ENCODE results near the gene NHERF1.

Gene NHERF1

GRCh38 chr17:74807441-74807840 is 59.0 kb downstream of the NHERF1 start:
- FAIRE-seq, result no peak
- TF ChIP-seq POLR2AphosphoS5 (IDR thresholded peaks at IDR 0.05; ENCODE audit: low read depth, low read length) (no peak), TAF1 (IDR thresholded peaks at IDR 0.05; ENCODE audit: borderline replicate concordance, low read depth, low read length) (no peak), POLR2A (IDR thresholded peaks at IDR 0.05; ENCODE audit: low read depth, low read length) (no peak)
- no peak for DNase-seq (ENCODE audit: insufficient read length)

DNA sequence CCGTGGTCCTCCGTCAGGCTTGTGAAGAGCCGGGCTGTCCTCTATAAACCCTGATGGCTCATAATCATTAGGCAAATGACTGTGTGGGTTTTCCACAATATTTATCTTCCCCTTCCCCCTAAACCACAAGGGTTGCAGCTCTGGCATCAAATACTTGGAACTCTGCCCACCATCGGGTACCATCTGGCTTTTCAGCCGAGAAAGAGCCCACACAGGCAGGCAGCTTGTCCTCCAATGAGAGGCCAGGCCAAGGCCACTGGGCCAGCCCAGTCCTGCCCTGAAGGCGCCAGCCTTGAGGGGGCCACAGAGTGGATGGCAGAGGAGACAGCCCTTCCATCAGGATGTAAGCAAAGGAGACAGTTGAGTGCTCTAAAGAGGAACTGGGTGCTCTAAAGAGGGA is 59.5 kb downstream of the NHERF1 start:
- FAIRE-seq (no peak), DNase-seq (ENCODE audit: insufficient read length) (no peak)
- TF ChIP-seq TAF1 (IDR thresholded peaks at IDR 0.05; ENCODE audit: borderline replicate concordance, low read depth, low read length) (no peak), POLR2AphosphoS5 (IDR thresholded peaks at IDR 0.05; ENCODE audit: low read depth, low read length) (no peak), POLR2A (IDR thresholded peaks at IDR 0.05; ENCODE audit: low read depth, low read length) (no peak)

GRCh38 chr17:74808714-74809430 is 60.4 kb downstream of the NHERF1 start:
- TF ChIP-seq POLR2A (IDR thresholded peaks at IDR 0.05; ENCODE audit: low read depth, low read length), result no peak
- no peak for TF ChIP-seq TAF1 (IDR thresholded peaks at IDR 0.05; ENCODE audit: borderline replicate concordance, low read depth, low read length)
- TF ChIP-seq POLR2AphosphoS5 (IDR thresholded peaks at IDR 0.05; ENCODE audit: low read depth, low read length), result no peak
- DNase-seq (ENCODE audit: insufficient read length), result no peak
- no peak for FAIRE-seq

- DNase-seq (ENCODE audit: insufficient read length) (no peak), FAIRE-seq (no peak)
- TF ChIP-seq POLR2AphosphoS5 (IDR thresholded peaks at IDR 0.05; ENCODE audit: low read depth, low read length), result no peak
Measured at GRCh38 chr17:74810699-74811485, 62.5 kb downstream of the NHERF1 start.

GRCh38 chr17:74812109-74813009 is 63.9 kb downstream of the NHERF1 start:
- TF ChIP-seq TAF1 (IDR thresholded peaks at IDR 0.05; ENCODE audit: borderline replicate concordance, low read depth, low read length) (no peak), POLR2A (IDR thresholded peaks at IDR 0.05; ENCODE audit: low read depth, low read length) (no peak), POLR2AphosphoS5 (IDR thresholded peaks at IDR 0.05; ENCODE audit: low read depth, low read length) (no peak)
- FAIRE-seq (no peak), DNase-seq (ENCODE audit: insufficient read length) (no peak)

GRCh38 chr17:74814453-74814852 is 66.0 kb downstream of the NHERF1 start:
- no peak for DNase-seq (ENCODE audit: insufficient read length)
- TF ChIP-seq TAF1 (IDR thresholded peaks at IDR 0.05; ENCODE audit: borderline replicate concordance, low read depth, low read length), result no peak
- no peak for TF ChIP-seq POLR2A (IDR thresholded peaks at IDR 0.05; ENCODE audit: low read depth, low read length)
- no peak for TF ChIP-seq POLR2AphosphoS5 (IDR thresholded peaks at IDR 0.05; ENCODE audit: low read depth, low read length)
- FAIRE-seq, result no peak

DNA sequence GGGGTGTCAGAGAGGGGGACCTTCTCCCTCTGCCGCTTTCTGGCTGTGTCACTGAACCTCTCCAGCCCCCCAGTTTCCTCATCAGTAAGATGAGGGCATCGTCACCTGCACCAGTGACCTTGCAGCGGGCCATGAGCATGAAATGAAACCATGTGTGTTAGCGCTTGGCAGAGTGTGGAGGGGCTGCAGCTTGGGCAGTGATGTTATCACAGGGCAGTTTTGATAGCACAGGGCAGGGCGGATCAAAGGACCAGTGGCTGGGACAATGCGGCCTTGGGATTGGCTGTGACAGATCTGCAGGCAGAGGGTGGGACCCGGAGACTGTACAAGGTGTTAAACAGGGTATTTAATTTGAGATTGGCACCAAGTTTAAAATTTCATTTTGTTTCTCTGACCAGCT is 66.6 kb downstream of the NHERF1 start:
- DNase-seq (ENCODE audit: insufficient read length) (no peak), FAIRE-seq (no peak)
- TF ChIP-seq POLR2AphosphoS5 (IDR thresholded peaks at IDR 0.05; ENCODE audit: low read depth, low read length) (no peak), TAF1 (IDR thresholded peaks at IDR 0.05; ENCODE audit: borderline replicate concordance, low read depth, low read length) (no peak), POLR2A (IDR thresholded peaks at IDR 0.05; ENCODE audit: low read depth, low read length) (no peak)

DNA sequence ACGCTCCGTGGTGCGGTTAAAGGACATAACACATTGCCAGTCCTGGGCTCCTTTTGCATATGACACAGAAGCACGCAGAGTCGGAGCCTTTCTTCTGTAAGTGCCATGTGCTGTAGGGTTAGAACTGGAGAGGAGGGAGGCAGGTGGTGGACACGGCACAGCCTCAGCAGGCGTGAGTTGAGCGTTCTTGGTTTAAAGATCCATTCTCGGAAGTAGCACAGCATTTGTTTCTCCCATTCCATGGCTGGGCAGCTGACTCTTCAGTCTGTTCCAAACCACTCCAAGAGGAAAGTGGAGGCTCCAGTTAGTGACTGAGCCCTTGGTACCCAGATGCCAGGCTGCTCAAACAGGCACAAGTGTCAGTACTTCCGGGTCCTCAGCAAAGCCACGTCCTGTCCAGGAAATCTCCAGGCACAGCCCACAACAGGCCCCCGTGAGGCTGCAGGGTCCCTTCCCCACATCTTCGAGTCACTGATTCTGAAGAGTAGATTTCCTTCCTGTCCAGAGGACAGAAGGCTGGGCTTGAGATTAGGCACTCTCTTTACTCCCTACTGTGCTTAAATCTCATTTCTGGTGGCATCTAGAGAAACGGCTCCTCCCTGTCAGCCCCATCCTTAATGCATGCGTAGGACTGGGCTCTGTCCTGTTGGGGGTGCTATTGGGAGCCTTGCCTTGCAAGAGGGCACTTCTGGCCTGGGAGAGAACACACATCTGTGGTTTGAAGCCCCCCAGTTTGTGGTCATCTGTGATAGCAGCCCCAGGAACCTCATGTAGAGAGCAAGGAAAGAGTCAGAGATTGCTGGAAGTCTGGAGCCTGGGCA is 67.3 kb downstream of the NHERF1 start:
- no peak for TF ChIP-seq POLR2A (IDR thresholded peaks at IDR 0.05; ENCODE audit: low read depth, low read length)
- no peak for TF ChIP-seq POLR2AphosphoS5 (IDR thresholded peaks at IDR 0.05; ENCODE audit: low read depth, low read length)
- no peak for TF ChIP-seq TAF1 (IDR thresholded peaks at IDR 0.05; ENCODE audit: borderline replicate concordance, low read depth, low read length)
- DNase-seq (ENCODE audit: insufficient read length) (no peak), FAIRE-seq (no peak)

DNA sequence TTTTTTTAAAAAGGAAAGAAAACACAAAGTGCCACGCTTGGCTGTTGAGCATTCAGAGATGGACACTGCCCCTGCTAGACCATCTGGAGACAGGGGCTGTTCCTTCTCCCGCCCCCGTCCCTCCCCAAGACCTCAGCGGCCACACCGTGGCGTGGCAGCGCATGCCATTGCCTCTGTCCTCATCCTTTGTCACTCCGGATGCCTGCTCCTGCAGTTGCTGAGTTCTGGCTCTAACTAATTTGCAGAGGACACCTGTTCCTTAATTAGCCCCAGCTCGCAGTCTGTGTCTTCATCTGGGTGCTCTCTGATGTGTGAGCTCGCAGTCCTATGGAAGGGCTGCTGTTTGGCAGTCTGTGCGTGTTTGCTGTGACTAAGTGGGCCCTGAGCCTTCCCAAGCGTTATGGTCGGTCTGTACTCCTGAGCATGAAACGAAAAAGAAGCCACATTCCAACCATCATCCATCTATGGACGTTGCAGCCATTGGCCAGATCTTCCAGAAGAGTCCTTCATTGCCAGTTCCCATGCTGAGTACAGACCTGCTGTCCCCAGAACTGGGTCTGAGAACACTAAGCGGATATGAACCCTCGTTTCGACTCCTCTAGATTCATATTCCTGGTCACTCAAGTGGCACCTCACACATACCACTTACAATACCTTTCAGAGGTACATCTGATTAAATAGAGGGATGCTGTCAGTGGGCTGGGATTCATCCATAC is 68.6 kb downstream of the NHERF1 start:
- FAIRE-seq (no peak), DNase-seq (ENCODE audit: insufficient read length) (no peak)
- TF ChIP-seq TAF1 (IDR thresholded peaks at IDR 0.05; ENCODE audit: borderline replicate concordance, low read depth, low read length), result no peak
- TF ChIP-seq POLR2AphosphoS5 (IDR thresholded peaks at IDR 0.05; ENCODE audit: low read depth, low read length), result no peak
- TF ChIP-seq POLR2A (IDR thresholded peaks at IDR 0.05; ENCODE audit: low read depth, low read length), result no peak

- no peak for DNase-seq (ENCODE audit: insufficient read length)
- no peak for FAIRE-seq
- TF ChIP-seq POLR2A (IDR thresholded peaks at IDR 0.05; ENCODE audit: low read depth, low read length) (no peak), TAF1 (IDR thresholded peaks at IDR 0.05; ENCODE audit: borderline replicate concordance, low read depth, low read length) (no peak), POLR2AphosphoS5 (IDR thresholded peaks at IDR 0.05; ENCODE audit: low read depth, low read length) (no peak)
Measured at GRCh38 chr17:74818291-74818938, 70.0 kb downstream of the NHERF1 start.

All from GM12892 (cell line).